HEK293 (cell line): ENCODE data around the gene CD83.

Source experiments
- CTCF ChIA-PET: fragments of 350-600 bp; formaldehyde crosslinking; extraction: SDS; loops from one replicate; lab custom pipeline; 2021; ENCODE audit warnings: antibody characterized with exemption; lab: Yijun Ruan, JAX
- POLR2A ChIA-PET: fragments of 300-600 bp; formaldehyde crosslinking; extraction: SDS; loops from one replicate; lab custom pipeline; 2020; ENCODE audit warnings: antibody characterized with exemption, inconsistent platforms; lab: Yijun Ruan, JAX
- H3K27ac ChIP-seq: fragments of 200-500 bp; sonication (Bioruptor generic); 2 replicates; pipeline ENCODE4 v1.5.1; 2014; ENCODE audit warnings: low read depth, low read length, control low read depth, inconsistent platforms; ENCODE audit errors: extremely low read depth
- H3K36me3 ChIP-seq, 2 experiments: fragments of 200-500 bp in 1 of 2; sonication (Bioruptor generic) in 1 of 2; 1 replicate in 1 of 2; 2 replicates in 1 of 2; pipeline ENCODE4 v1.5.1; 2014 to 2017; ENCODE audit warnings: inconsistent platforms in 2 of 2, low read length in 2 of 2; ENCODE audit not compliant: control insufficient read depth in 2 of 2, insufficient read depth in 1 of 2
- H3K4me1 ChIP-seq: fragments of 200-500 bp; sonication (Bioruptor generic); 2 replicates; pipeline ENCODE4 v1.5.1; 2014; ENCODE audit warnings: mild to moderate bottlenecking, low read length, inconsistent platforms; ENCODE audit not compliant: control insufficient read depth, insufficient read depth
- H3K4me3 ChIP-seq: 2 replicates; pipeline ENCODE4 v1.5.1; 2011; ENCODE audit warnings: low read depth, mild to moderate bottlenecking, control low read depth, low read length, moderate library complexity
- H3K9me3 ChIP-seq: fragments of 200-500 bp; sonication (Bioruptor generic); 2 replicates; pipeline ENCODE4 v1.5.1; 2014; ENCODE audit warnings: low read depth, low read length, inconsistent platforms; ENCODE audit not compliant: control insufficient read depth, insufficient read depth
- BCL6B ChIP-seq: fragments of 450-650 bp; formaldehyde crosslinking; IDR thresholded peaks from 2 replicates; pipeline ENCODE4 v1.5.1; 2017; ENCODE audit warnings: missing biosample characterization, missing genetic modification characterization
- IKZF3 ChIP-seq: fragments of 450-650 bp; IDR thresholded peaks from 2 replicates; pipeline ENCODE4 v1.5.0; 2018; ENCODE audit warnings: missing biosample characterization, mild to moderate bottlenecking, missing genetic modification characterization, moderate library complexity
- SP3 ChIP-seq: fragments of 450-650 bp; formaldehyde crosslinking; IDR thresholded peaks from 2 replicates; pipeline ENCODE4 v1.5.1; 2016; ENCODE audit warnings: missing biosample characterization, missing genetic modification characterization
- TCF7L2 ChIP-seq: IDR thresholded peaks from 2 replicates; pipeline ENCODE4 v1.6.1; 2011; ENCODE audit warnings: low read depth, mild to moderate bottlenecking, inconsistent platforms, low read length, moderate library complexity, borderline replicate concordance
- ZEB2 ChIP-seq: fragments of 450-650 bp; formaldehyde crosslinking; IDR thresholded peaks from 2 replicates; pipeline ENCODE4 v1.5.1; 2016; ENCODE audit warnings: missing biosample characterization, missing genetic modification characterization
- ZNF10 ChIP-seq: fragments of 450-650 bp; formaldehyde crosslinking; IDR thresholded peaks from 2 replicates; pipeline ENCODE4 v1.5.1; 2017; ENCODE audit warnings: missing biosample characterization, missing genetic modification characterization
- ZNF121 ChIP-seq: fragments of 450-650 bp; formaldehyde crosslinking; IDR thresholded peaks from 2 replicates; pipeline ENCODE4 v1.5.1; 2016; ENCODE audit warnings: missing biosample characterization, missing genetic modification characterization
- ZNF184 ChIP-seq: fragments of 450-650 bp; IDR thresholded peaks from 2 replicates; pipeline ENCODE4 v1.5.1; 2018; ENCODE audit warnings: missing biosample characterization, mild to moderate bottlenecking, missing genetic modification characterization
- ZNF19 ChIP-seq: fragments of 450-650 bp; formaldehyde crosslinking; IDR thresholded peaks from 2 replicates; pipeline ENCODE4; 2016; ENCODE audit warnings: missing biosample characterization, missing genetic modification characterization, low read depth
- ZNF24 ChIP-seq: fragments of 450-650 bp; formaldehyde crosslinking; IDR thresholded peaks from 2 replicates; pipeline ENCODE4 v1.5.1; 2016; ENCODE audit warnings: missing biosample characterization, missing genetic modification characterization
- ZNF26 ChIP-seq: fragments of 450-650 bp; formaldehyde crosslinking; IDR thresholded peaks from 2 replicates; pipeline ENCODE4 v1.5.1; 2016; ENCODE audit warnings: missing biosample characterization, missing genetic modification characterization
- ZNF350 ChIP-seq: fragments of 450-650 bp; formaldehyde crosslinking; IDR thresholded peaks from 2 replicates; pipeline ENCODE4 v1.5.0; 2017; ENCODE audit warnings: missing biosample characterization, mild to moderate bottlenecking, missing genetic modification characterization
- ZNF391 ChIP-seq: fragments of 450-650 bp; formaldehyde crosslinking; IDR thresholded peaks from 2 replicates; pipeline ENCODE4 v1.5.1; 2016; ENCODE audit warnings: low read depth, missing biosample characterization, missing genetic modification characterization, borderline replicate concordance
- ZNF416 ChIP-seq: fragments of 450-650 bp; formaldehyde crosslinking; IDR thresholded peaks from 2 replicates; pipeline ENCODE4 v1.5.1; 2016; ENCODE audit warnings: missing biosample characterization, missing genetic modification characterization
- ZNF518A ChIP-seq: fragments of 450-650 bp; formaldehyde crosslinking; conservative IDR thresholded peaks from 2 replicates; pipeline ENCODE4 v1.5.1; 2016; ENCODE audit warnings: low read depth, missing biosample characterization, missing genetic modification characterization
- ZNF548 ChIP-seq: fragments of 450-650 bp; formaldehyde crosslinking; IDR thresholded peaks from 2 replicates; pipeline ENCODE4 v1.5.1; 2016; ENCODE audit warnings: missing biosample characterization, missing genetic modification characterization
- ZNF596 ChIP-seq: fragments of 450-650 bp; IDR thresholded peaks from 2 replicates; pipeline ENCODE4 v1.5.0; 2018; ENCODE audit warnings: missing biosample characterization, mild to moderate bottlenecking, missing genetic modification characterization, moderate library complexity
- ZNF610 ChIP-seq: fragments of 450-650 bp; formaldehyde crosslinking; IDR thresholded peaks from 2 replicates; pipeline ENCODE4 v1.5.1; 2016; ENCODE audit warnings: missing biosample characterization, missing genetic modification characterization, borderline replicate concordance
- TF ChIP-seq, protein P1 (sequence below): fragments of 450-650 bp; formaldehyde crosslinking; IDR thresholded peaks from 2 replicates; pipeline ENCODE4 v1.5.1; 2016; ENCODE audit warnings: missing biosample characterization, missing genetic modification characterization

Gene CD83

GRCh38 chr6:14149053-14149738 is 31.6 kb downstream of the CD83 start:
- ChIA-PET POLR2A (no interaction called here), CTCF (interaction anchor here (0.6 to 2.0 kb wide), 6 partner anchors 10 to 799 kb away, joined by 3 to 9 read pairs (median 4); no protein-coding TSS in a partner anchor)
- Histone ChIP-seq H3K27ac (no peak overlapping the region), H3K9me3 (no peaks in the 10 kb centered on the region), H3K4me3 (no peak overlapping the region), H3K4me1 (peaks cover 3% of the 10 kb centered on the region), H3K36me3 (no peaks in the 10 kb centered on the region)
- no peak for TF ChIP-seq ZNF416
- TF ChIP-seq IKZF3 = no peak
- TF ChIP-seq ZNF610 = no peak
- TF ChIP-seq BCL6B (tag by site-specific recombination) = no peak

- peaks cover 3% of the 10 kb centered on the region for H3K4me1 ChIP-seq
- no peak for TF ChIP-seq ZNF24
- no peak for TF ChIP-seq TCF7L2
- no peak for TF ChIP-seq ZNF548 (tag by site-specific recombination)
- TF ChIP-seq ZNF121 (tag by site-specific recombination) = no peak
- TF ChIP-seq SP3 (tag by site-specific recombination) = no peak
- no peak for TF ChIP-seq ZNF350
- no peak for TF ChIP-seq ZNF26 (tag by site-specific recombination)
- no peak for TF ChIP-seq ZNF391 (tag by site-specific recombination)
- TF ChIP-seq ZNF596 (tag by site-specific recombination) = no peak
- no peak for TF ChIP-seq ZNF518A (tag by site-specific recombination)
- TF ChIP-seq ZNF10 = no peak
- no peak for TF ChIP-seq ZEB2 (tag by site-specific recombination)
- no peak for TF ChIP-seq ZNF184 (tag by site-specific recombination)
- TF ChIP-seq, protein P1, sequence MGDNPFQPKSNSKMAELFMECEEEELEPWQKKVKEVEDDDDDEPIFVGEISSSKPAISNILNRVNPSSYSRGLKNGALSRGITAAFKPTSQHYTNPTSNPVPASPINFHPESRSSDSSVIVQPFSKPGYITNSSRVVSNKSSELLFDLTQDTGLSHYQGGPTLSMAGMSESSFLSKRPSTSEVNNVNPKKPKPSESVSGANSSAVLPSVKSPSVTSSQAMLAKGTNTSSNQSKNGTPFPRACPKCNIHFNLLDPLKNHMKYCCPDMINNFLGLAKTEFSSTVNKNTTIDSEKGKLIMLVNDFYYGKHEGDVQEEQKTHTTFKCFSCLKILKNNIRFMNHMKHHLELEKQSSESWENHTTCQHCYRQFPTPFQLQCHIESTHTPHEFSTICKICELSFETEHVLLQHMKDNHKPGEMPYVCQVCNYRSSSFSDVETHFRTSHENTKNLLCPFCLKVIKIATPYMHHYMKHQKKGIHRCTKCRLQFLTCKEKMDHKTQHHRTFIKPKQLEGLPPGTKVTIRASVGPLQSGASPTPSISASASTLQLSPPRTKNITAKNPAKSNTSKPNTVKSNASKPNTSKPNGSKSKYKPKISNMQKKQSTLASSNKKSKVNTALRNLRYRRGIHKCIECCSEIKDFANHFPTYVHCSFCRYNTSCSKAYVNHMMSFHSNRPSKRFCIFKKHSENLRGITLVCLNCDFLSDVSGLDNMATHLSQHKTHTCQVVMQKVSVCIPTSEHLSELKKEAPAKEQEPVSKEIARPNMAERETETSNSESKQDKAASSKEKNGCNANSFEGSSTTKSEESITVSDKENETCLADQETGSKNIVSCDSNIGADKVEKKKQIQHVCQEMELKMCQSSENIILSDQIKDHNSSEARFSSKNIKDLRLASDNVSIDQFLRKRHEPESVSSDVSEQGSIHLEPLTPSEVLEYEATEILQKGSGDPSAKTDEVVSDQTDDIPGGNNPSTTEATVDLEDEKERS = no peak
- no peak for TF ChIP-seq ZNF19 (tag by site-specific recombination)
- H3K36me3 ChIP-seq = no peaks in the 10 kb centered on the region
- ChIA-PET CTCF (interaction anchor here (1.3 to 1.6 kb wide), 2 partner anchors 20 to 240 kb away, joined by 3 to 9 read pairs; no protein-coding TSS in a partner anchor), POLR2A (no interaction called here)
- H3K9me3 ChIP-seq = no peaks in the 10 kb centered on the region
- H3K4me3 ChIP-seq = no peak overlapping the region
- H3K27ac ChIP-seq = no peak overlapping the region
Observed at GRCh38 chr6:14149739-14150130, 32.2 kb downstream of the CD83 start.
